ENCODE data around the gene OR5C1. TPM values are rescaled to one million over a fixed set of nuclear protein-coding genes. Genes with fewer than 3 reads are reported as not detected.

Gene OR5C1
- total and polyA plus RNA-seq, 9 of the 15 experiments (the other 6 are each of a cell fraction or from before 2014, with no cell fraction given): not detected

GRCh38 chr9:122810306-122810946 is 21.7 kb downstream of the OR5C1 start (continued):
- TF ChIP-seq CTCF (IDR thresholded peaks at IDR 0.05 in 2 of 3, conservative IDR thresholded peaks at IDR 0.05 in 1 of 3; ENCODE audit: insufficient read depth in 2 of 3, low read depth in 1 of 3, low read length in 3 of 3) (peak; percentile 81 to 92 (median 83)), DEAF1 (CRISPR knock-in tag; IDR thresholded peaks at IDR 0.05) (peak; percentile 90), YY1 (IDR thresholded peaks at IDR 0.05; ENCODE audit: borderline replicate concordance in 1 of 3, control insufficient read depth in 1 of 3, extremely low read depth in 1 of 3, insufficient read depth in 3 of 3, insufficient read length in 1 of 3, insufficient replicate concordance in 2 of 3, low read depth in 1 of 3, low read length in 2 of 3) (peak in 1 of 3 experiments; percentile 44), ELF2 (CRISPR knock-in tag; IDR thresholded peaks at IDR 0.05) (peak; percentile 29; the same call in 1 of the 2 replicates), MAZ (CRISPR knock-in tag; conservative IDR thresholded peaks at IDR 0.05 in 1 of 2, IDR thresholded peaks at IDR 0.05 in 1 of 2) (peak in 1 of 2 experiments; percentile 50; a peak in 2 of 4 replicates), ARID2 (IDR thresholded peaks at IDR 0.05) (peak; percentile 92), STAG1 (CRISPR knock-in tag; IDR thresholded peaks at IDR 0.05; ENCODE audit: borderline replicate concordance) (peak; percentile 58; the same call in 1 of the 2 replicates)

Measured in K562 (cell line).